Prostate gland (tissue), 2 donors: ENCODE data around the gene PIK3C2G. TPM values are rescaled to one million over a fixed set of nuclear protein-coding genes. Genes with fewer than 3 reads are reported as not detected.

ENCODE experiments used
- DNase-seq: peaks from one replicate; pipeline ENCODE4 v3.0.0-alpha.2; 2019; ENCODE audit warnings: low spot score
- H3K27ac ChIP-seq, 2 donors: fragments of 200-600 bp; sonication (generic); 2 replicates each; pipeline ENCODE4 v1.5.1; 2017 to 2019
- H3K27me3 ChIP-seq: fragments of 200-600 bp; sonication (generic); replicated peaks from 2 replicates; pipeline ENCODE4 v1.5.1; 2019; ENCODE audit not compliant: insufficient read depth
- H3K36me3 ChIP-seq, 2 donors: fragments of 200-600 bp; sonication (generic); 1 replicate in 1 of 2; 2 replicates in 1 of 2; pipeline versions ENCODE4 v1.5.1 to v1.8.1; 2017 to 2019
- H3K4me1 ChIP-seq: fragments of 200-600 bp; sonication (generic); replicated peaks from 2 replicates; pipeline ENCODE4 v1.5.1; 2019
- H3K4me3 ChIP-seq, 2 donors: fragments of 200-600 bp; sonication (generic); 2 replicates each; pipeline ENCODE4 v1.5.1; 2017 to 2019
- H3K9me3 ChIP-seq: fragments of 200-600 bp; sonication (generic); 2 replicates; pipeline ENCODE4 v1.5.1; 2017
- POLR2A ChIP-seq: fragments of 450-650 bp; IDR thresholded peaks from one replicate; pipeline ENCODE4 v1.6.1; 2016; ENCODE audit warnings: antibody characterized with exemption, mild to moderate bottlenecking
- POLR2AphosphoS5 ChIP-seq: sonication (generic); formaldehyde crosslinking; IDR thresholded peaks from one replicate; pipeline ENCODE4 v1.6.1; 2017; ENCODE audit warnings: antibody characterized with exemption
- WGBS: methylation state at CpG from one replicate; pipeline ENCODE4 v1.1.5; 2018; 5-methylcytosine and 5-hydroxymethylcytosine counted together
- intact Hi-C: fragments of 100-400 bp; cut with DNase I; formaldehyde crosslinking; loops from one replicate; pipeline ENCODE4 v1.14.2; 2022
- total RNA-seq, 2 donors: library from RNA; depleted of rRNA; stranded (reverse); fragments of >200 nt; gene quantifications; one replicate each; pipeline ENCODE4 v1.1.0, GENCODE V29; 2016
- TF ChIP-seq, protein P1 (sequence below), 4 experiments: fragments of 200-600 bp in 2 of 4; fragments of 450-650 bp in 2 of 4; sonication (generic) in 2 of 4; IDR thresholded peaks; 1 replicate in 3 of 4; 2 replicates in 1 of 4; pipeline ENCODE4 v1.5.1; 2016 to 2019; ENCODE audit warnings: antibody characterized with exemption in 4 of 4, mild to moderate bottlenecking in 2 of 4, moderate library complexity in 2 of 4

PIK3C2G gene
- total RNA-seq, 2 donors from 2014 or later: 1.4 to 2.1 TPM

DNA sequence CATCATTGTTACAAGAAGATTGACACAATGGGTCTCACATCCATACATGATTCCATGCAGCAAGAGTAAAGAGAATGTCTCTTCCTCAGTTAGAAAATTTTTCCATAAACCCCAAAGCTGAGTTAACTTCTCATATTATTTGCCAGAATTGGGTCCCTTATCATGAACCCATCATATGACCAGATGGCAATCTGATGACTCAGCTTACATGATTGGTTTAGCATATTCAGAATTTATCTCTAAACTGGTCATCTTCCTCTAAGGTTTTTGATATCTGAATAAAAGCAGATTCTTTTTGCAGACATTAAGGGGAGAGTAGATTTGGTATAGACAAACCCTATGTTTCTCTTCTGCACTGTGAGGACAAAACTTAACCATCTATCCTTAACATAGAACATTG, 174.9 kb downstream of the PIK3C2G start:
- TF ChIP-seq, protein P1, sequence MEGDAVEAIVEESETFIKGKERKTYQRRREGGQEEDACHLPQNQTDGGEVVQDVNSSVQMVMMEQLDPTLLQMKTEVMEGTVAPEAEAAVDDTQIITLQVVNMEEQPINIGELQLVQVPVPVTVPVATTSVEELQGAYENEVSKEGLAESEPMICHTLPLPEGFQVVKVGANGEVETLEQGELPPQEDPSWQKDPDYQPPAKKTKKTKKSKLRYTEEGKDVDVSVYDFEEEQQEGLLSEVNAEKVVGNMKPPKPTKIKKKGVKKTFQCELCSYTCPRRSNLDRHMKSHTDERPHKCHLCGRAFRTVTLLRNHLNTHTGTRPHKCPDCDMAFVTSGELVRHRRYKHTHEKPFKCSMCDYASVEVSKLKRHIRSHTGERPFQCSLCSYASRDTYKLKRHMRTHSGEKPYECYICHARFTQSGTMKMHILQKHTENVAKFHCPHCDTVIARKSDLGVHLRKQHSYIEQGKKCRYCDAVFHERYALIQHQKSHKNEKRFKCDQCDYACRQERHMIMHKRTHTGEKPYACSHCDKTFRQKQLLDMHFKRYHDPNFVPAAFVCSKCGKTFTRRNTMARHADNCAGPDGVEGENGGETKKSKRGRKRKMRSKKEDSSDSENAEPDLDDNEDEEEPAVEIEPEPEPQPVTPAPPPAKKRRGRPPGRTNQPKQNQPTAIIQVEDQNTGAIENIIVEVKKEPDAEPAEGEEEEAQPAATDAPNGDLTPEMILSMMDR (IDR thresholded peaks at IDR 0.05): no peak
- TF ChIP-seq POLR2A: no peak
- no peak for TF ChIP-seq POLR2AphosphoS5
- H3K36me3 ChIP-seq: no peaks in the 10 kb centered on the region
- no peak overlapping the region for H3K27ac ChIP-seq
- no peaks in the 10 kb centered on the region for H3K9me3 ChIP-seq
- no peak for DNase-seq
- H3K4me1 ChIP-seq: no peaks in the 10 kb centered on the region
- no peaks in the 10 kb centered on the region for H3K27me3 ChIP-seq
- intact Hi-C loops: no loop called here
- no peak overlapping the region for H3K4me3 ChIP-seq

DNA sequence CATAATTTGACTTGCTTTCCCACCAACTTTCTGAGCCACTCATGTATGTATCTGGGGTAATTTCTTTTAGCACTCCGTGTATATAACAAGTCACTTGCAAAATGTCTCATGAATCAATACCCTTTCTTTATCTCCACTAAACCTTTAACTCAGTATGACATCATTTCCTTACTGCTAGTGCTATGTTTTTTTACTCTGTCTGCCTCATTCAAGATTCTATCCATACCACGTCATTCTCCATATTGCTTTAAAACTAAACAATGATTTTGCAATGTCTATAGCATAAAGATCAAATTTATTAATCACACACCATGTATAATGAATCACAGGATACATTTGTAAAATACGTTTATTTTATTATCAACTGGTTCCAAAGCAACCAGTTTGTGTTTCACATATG, 178.2 kb downstream of the PIK3C2G start:
- WGBS: 93% methylated on average over 3 of the region's 3 CpGs
- H3K27me3 ChIP-seq: no peaks in the 10 kb centered on the region
- H3K36me3 ChIP-seq: no peaks in the 10 kb centered on the region
- DNase-seq: no peak
- no peaks in the 10 kb centered on the region for H3K4me1 ChIP-seq
- intact Hi-C loops: no loop called here
- TF ChIP-seq POLR2AphosphoS5 (no peak), POLR2A (no peak)
- TF ChIP-seq, protein P1 (IDR thresholded peaks at IDR 0.05): no peak
- H3K27ac ChIP-seq: no peak overlapping the region
- no peaks in the 10 kb centered on the region for H3K9me3 ChIP-seq
- H3K4me3 ChIP-seq: no peak overlapping the region

DNA sequence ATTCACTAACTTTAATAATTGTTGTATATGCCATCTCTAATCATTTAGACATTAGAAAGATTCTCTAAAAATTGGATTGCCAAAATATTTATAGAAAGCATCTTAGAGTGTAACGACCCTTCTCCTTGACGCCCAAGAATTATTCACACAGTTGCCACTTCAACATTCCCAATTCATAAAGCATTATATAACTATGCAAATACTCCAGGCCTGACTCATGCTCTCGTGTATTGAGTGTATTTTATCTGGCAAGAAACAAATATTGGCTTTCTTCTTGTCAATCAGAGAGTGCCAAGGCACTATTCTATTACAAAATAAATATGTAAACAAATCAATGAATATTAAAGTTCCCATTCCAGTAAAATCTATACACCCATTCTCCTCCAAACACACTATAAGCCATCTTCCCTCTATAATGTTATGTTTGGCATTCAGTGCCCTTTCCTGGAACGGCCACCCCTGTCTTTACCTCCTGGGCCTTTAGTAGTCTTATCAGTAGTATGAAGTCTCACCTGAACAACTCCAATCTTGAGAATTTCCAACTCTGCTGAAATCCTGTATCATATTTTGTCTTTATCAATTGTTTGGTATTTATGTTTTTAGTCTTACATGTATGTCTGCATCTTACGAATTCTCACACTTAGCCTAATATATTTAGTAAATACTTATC, 182.6 kb downstream of the PIK3C2G start:
- TF ChIP-seq POLR2AphosphoS5: no peak
- TF ChIP-seq POLR2A: no peak
- TF ChIP-seq, protein P1 (IDR thresholded peaks at IDR 0.05): no peak
- H3K4me3 ChIP-seq: no peak overlapping the region

DNA sequence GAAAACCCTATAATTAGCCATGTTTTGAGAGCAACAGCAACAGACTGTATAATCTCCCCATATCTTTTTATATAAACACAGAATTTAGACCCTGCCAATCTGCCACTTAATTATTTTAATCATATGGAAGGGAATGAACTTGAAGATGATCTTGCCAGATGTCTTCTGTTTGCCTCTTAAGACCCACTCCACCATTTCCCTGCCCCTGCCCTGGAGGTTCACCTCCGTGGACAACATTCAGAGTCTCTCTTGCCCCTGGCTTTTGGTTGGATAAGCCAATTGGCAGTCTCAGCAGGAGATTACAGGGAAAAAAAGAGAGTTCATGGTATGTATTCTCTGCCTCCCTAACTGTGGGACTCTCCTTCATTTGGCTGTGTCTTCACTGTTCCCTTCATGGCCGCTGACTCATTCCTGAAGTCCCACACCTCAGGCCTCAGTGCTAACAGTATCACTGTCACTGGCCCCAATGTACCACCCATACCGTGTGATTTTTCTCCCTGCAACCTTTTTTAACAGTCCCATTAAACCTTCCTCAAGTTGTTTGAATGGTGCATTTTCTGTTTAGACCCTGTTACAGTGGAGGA, 184.8 kb downstream of the PIK3C2G start:
- no peak overlapping the region for H3K4me3 ChIP-seq
- 75% methylated on average over 3 of the region's 3 CpGs for WGBS
- no peaks in the 10 kb centered on the region for H3K36me3 ChIP-seq
- no peaks in the 10 kb centered on the region for H3K9me3 ChIP-seq
- H3K27ac ChIP-seq: no peak overlapping the region
- H3K27me3 ChIP-seq: no peaks in the 10 kb centered on the region
- no peak for TF ChIP-seq POLR2AphosphoS5
- TF ChIP-seq, protein P1 (IDR thresholded peaks at IDR 0.05): no peak
- TF ChIP-seq POLR2A: no peak
- H3K4me1 ChIP-seq: no peaks in the 10 kb centered on the region
- intact Hi-C loops: no loop called here
- no peak for DNase-seq

More for the DNA sequence above, 182.6 kb downstream of the PIK3C2G start:
- WGBS: 71% methylated on average over 5 of the region's 5 CpGs
- H3K36me3 ChIP-seq: no peaks in the 10 kb centered on the region
- H3K9me3 ChIP-seq: no peaks in the 10 kb centered on the region
- intact Hi-C loops: no loop called here
- DNase-seq: no peak
- no peaks in the 10 kb centered on the region for H3K4me1 ChIP-seq
- H3K27me3 ChIP-seq: no peaks in the 10 kb centered on the region
- H3K27ac ChIP-seq: no peak overlapping the region

DNA sequence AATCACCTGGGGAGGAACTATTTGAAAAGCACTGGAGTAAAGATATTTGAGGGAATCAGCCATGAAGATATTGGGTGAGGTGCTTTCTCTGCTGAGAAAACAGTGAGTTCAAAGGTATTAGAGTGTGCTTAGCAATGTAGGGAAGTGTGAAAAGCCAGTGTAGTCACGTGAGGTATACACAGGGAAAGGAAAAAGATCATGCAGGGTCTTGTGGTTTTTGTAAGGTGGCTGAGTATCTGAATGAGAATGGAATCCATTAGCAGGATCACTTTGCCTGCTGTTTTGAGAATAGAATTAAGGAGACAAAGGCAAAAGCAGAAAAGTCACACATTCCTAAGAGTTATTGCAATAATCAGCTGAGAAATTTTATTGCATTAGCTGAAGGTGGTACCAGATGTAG, 193.0 kb downstream of the PIK3C2G start:
- Histone ChIP-seq H3K36me3 (no peaks in the 10 kb centered on the region), H3K4me3 (no peak overlapping the region), H3K4me1 (no peaks in the 10 kb centered on the region), H3K9me3 (no peaks in the 10 kb centered on the region), H3K27ac (no peak overlapping the region), H3K27me3 (no peaks in the 10 kb centered on the region)
- intact Hi-C loops: no loop called here
- no peak for DNase-seq
- no peak for TF ChIP-seq POLR2AphosphoS5
- TF ChIP-seq POLR2A: no peak
- TF ChIP-seq, protein P1 (IDR thresholded peaks at IDR 0.05): no peak
- 73% methylated on average over 1 of the region's 1 CpG for WGBS
